Muscle layer of colon (tissue), 2 donors: ENCODE measurements around the gene MYH3.

ENCODE experiments used
- H3K27ac ChIP-seq: one replicate; pipeline ENCODE4 v1.7.0; 2013; ENCODE audit warnings: low read depth, mild to moderate bottlenecking, low read length, moderate library complexity
- H3K27me3 ChIP-seq, 2 donors: one replicate each; pipeline ENCODE4 v1.7.0; 2013; ENCODE audit warnings: low read length in 2 of 2, mild to moderate bottlenecking in 2 of 2; ENCODE audit not compliant: insufficient read depth in 2 of 2, control insufficient read depth in 1 of 2
- H3K36me3 ChIP-seq: one replicate; pipeline ENCODE4 v1.7.0; 2013; ENCODE audit warnings: mild to moderate bottlenecking, low read length; ENCODE audit not compliant: insufficient read depth
- H3K4me1 ChIP-seq: one replicate; pipeline ENCODE4 v1.7.0; 2013; ENCODE audit warnings: mild to moderate bottlenecking, low read length; ENCODE audit not compliant: insufficient read depth
- H3K4me3 ChIP-seq, 2 donors: one replicate each; pipeline ENCODE4 v1.7.0; 2013; ENCODE audit warnings: low read length in 2 of 2, low read depth in 1 of 2, mild to moderate bottlenecking in 1 of 2, moderate library complexity in 1 of 2
- H3K9ac ChIP-seq: one replicate; pipeline ENCODE4 v1.7.0; 2013; ENCODE audit warnings: low read length
- H3K9me3 ChIP-seq: one replicate; pipeline ENCODE4 v1.7.0; 2013; ENCODE audit warnings: mild to moderate bottlenecking, low read length
- donor health status: abdominal sarcoma.
- donor health status: Adenocarcinoma of cecum.

The MYH3 gene

DNA sequence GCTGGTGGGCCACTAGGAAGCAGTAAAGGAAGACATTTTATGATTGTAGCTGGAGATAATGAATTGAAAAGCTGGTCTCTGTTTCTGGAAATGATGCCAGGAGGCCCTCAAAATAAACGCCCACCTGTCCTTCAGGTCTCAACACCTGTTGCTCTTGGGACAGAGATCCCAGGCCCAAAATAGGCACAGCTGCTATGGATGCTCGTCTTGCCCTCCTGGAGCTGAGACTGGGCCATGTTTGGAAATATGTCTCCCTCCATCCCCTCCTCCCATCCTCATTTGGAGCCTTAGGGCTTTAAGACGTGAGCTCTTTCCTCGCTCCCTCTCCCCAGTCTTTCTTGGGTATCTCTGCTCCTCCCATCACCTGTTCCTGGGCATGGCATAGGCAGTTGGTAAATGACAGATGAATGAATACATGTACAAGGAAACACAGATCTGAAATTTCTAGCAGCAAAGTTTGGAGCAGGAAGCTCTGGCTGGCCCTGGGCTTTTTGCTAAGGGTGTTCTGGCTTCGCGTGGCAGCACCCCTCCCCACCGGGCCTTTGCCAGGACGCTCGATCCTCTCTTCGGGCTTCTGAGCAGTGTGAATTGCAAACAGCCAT lies 33.3 kb downstream of the MYH3 start:
- Histone ChIP-seq H3K36me3 (no peaks in the 10 kb centered on the region), H3K27ac (no peak overlapping the region), H3K4me3 (no peak overlapping the region), H3K27me3 (no peaks in the 10 kb centered on the region), H3K9ac (no peak overlapping the region), H3K4me1 (no peaks in the 10 kb centered on the region), H3K9me3 (no peaks in the 10 kb centered on the region)

GRCh38 chr17:10622617-10623485 lies 34.3 kb downstream of the MYH3 start:
- no peaks in the 10 kb centered on the region for H3K36me3 ChIP-seq
- H3K27me3 ChIP-seq: no peaks in the 10 kb centered on the region
- H3K4me1 ChIP-seq: peaks cover 5% of the 10 kb centered on the region
- H3K4me3 ChIP-seq: no peak overlapping the region
- no peak overlapping the region for H3K27ac ChIP-seq
- H3K9ac ChIP-seq: no peak overlapping the region
- H3K9me3 ChIP-seq: no peaks in the 10 kb centered on the region

DNA sequence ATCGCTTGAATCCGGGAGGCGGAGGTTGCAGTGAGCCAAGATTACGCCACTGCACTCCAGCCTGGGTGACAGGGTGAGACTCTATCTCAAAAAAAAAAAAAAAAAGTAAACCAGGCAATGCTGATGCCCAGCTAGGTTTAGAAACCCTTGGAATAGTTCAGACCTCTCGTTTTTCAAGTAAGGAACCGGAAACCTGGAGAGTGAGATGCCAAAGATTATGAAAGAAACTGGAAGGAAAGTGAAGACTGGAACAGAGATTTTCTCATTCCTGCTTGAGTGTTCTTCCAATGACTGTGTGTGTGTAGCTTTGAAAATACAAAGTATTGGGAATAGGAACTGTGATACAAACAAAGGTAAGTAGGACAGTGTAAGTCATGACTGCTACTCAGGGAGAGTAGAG lies 35.7 kb downstream of the MYH3 start:
- Histone ChIP-seq H3K4me3 (no peak overlapping the region), H3K36me3 (no peaks in the 10 kb centered on the region), H3K9me3 (no peaks in the 10 kb centered on the region), H3K4me1 (peaks cover 5% of the 10 kb centered on the region), H3K9ac (no peak overlapping the region), H3K27me3 (no peaks in the 10 kb centered on the region), H3K27ac (no peak overlapping the region)

GRCh38 chr17:10620823-10621222 lies 36.3 kb downstream of the MYH3 start:
- Histone ChIP-seq H3K4me1 (peaks cover 5% of the 10 kb centered on the region), H3K9me3 (no peaks in the 10 kb centered on the region)

GRCh38 chr17:10618202-10618635 lies 38.9 kb downstream of the MYH3 start:
- H3K36me3 ChIP-seq: no peaks in the 10 kb centered on the region
- no peaks in the 10 kb centered on the region for H3K9me3 ChIP-seq
- no peak overlapping the region for H3K9ac ChIP-seq
- H3K4me3 ChIP-seq: no peak overlapping the region
- no peak overlapping the region for H3K27ac ChIP-seq
- H3K27me3 ChIP-seq: no peaks in the 10 kb centered on the region
- peaks cover 15% of the 10 kb centered on the region for H3K4me1 ChIP-seq

More at GRCh38 chr17:10620823-10621222, 36.3 kb downstream of the MYH3 start:
- Histone ChIP-seq H3K9ac (no peak overlapping the region), H3K27ac (no peak overlapping the region), H3K4me3 (no peak overlapping the region), H3K36me3 (no peaks in the 10 kb centered on the region), H3K27me3 (no peaks in the 10 kb centered on the region)

DNA sequence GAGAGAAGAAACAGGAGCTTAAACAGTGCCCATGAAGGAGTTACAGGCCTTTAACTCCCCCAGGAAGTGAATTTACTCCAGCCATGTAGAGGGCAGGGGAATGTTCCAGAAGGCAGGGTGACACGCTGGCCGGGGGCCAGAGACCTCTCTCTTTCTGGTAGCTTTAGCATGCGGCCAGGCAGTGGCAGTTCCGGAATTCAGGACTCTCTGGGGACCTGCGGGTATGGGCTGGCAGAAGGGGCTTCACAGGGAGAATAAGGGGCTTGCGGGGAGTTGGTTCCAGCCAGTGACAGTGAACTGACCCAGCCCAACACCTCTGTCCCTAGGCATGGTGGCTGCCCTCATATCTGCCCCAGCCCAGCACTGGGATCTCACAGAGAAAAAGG lies 40.0 kb downstream of the MYH3 start:
- peaks cover 18% of the 10 kb centered on the region for H3K4me1 ChIP-seq
- no peaks in the 10 kb centered on the region for H3K9me3 ChIP-seq
- no peak overlapping the region for H3K27ac ChIP-seq
- H3K36me3 ChIP-seq: no peaks in the 10 kb centered on the region
- no peaks in the 10 kb centered on the region for H3K27me3 ChIP-seq
- H3K9ac ChIP-seq: no peak overlapping the region
- no peak overlapping the region for H3K4me3 ChIP-seq

- no peaks in the 10 kb centered on the region for H3K9me3 ChIP-seq
- H3K36me3 ChIP-seq: no peaks in the 10 kb centered on the region
- no peak overlapping the region for H3K27ac ChIP-seq
- H3K27me3 ChIP-seq: no peaks in the 10 kb centered on the region
- no peak overlapping the region for H3K4me3 ChIP-seq
- no peak overlapping the region for H3K9ac ChIP-seq
- H3K4me1 ChIP-seq: peaks cover 18% of the 10 kb centered on the region
Observed at GRCh38 chr17:10616502-10617119, 40.5 kb downstream of the MYH3 start.

GRCh38 chr17:10614536-10615155 lies 42.5 kb downstream of the MYH3 start:
- H3K27me3 ChIP-seq: no peaks in the 10 kb centered on the region
- no peak overlapping the region for H3K27ac ChIP-seq
- no peaks in the 10 kb centered on the region for H3K9me3 ChIP-seq
- no peak overlapping the region for H3K9ac ChIP-seq
- H3K36me3 ChIP-seq: no peaks in the 10 kb centered on the region
- no peak overlapping the region for H3K4me3 ChIP-seq
- peaks cover 18% of the 10 kb centered on the region for H3K4me1 ChIP-seq

- Histone ChIP-seq H3K27me3 (no peaks in the 10 kb centered on the region), H3K4me1 (peaks cover 18% of the 10 kb centered on the region), H3K9ac (no peak overlapping the region), H3K36me3 (no peaks in the 10 kb centered on the region), H3K9me3 (no peaks in the 10 kb centered on the region), H3K27ac (no peak overlapping the region), H3K4me3 (no peak overlapping the region)
Observed at GRCh38 chr17:10613775-10614513, 43.2 kb downstream of the MYH3 start.

- no peaks in the 10 kb centered on the region for H3K27me3 ChIP-seq
- no peaks in the 10 kb centered on the region for H3K9me3 ChIP-seq
- H3K9ac ChIP-seq: no peak overlapping the region
- H3K36me3 ChIP-seq: no peaks in the 10 kb centered on the region
- no peak overlapping the region for H3K27ac ChIP-seq
- H3K4me1 ChIP-seq: peaks cover 15% of the 10 kb centered on the region
- no peak overlapping the region for H3K4me3 ChIP-seq
Observed at GRCh38 chr17:10612957-10613744, 44.0 kb downstream of the MYH3 start.
